Glomerular visceral epithelial cell (primary cell): Measurements from ENCODE around the gene NOCT.
A peak's percentile ranks its signal among the peaks of the same experiment; 100 is the strongest.
"Not testable (repeated sequence)": the region's sequence is repeated elsewhere in the genome, so short reads cannot be mapped to it uniquely, and the experiment has no call there.

Source experiments
- DNase-seq: peaks from one replicate; pipeline ENCODE4 v3.0.0-alpha.2; 2016; ENCODE audit errors: extremely low spot score

NOCT gene, protein sequence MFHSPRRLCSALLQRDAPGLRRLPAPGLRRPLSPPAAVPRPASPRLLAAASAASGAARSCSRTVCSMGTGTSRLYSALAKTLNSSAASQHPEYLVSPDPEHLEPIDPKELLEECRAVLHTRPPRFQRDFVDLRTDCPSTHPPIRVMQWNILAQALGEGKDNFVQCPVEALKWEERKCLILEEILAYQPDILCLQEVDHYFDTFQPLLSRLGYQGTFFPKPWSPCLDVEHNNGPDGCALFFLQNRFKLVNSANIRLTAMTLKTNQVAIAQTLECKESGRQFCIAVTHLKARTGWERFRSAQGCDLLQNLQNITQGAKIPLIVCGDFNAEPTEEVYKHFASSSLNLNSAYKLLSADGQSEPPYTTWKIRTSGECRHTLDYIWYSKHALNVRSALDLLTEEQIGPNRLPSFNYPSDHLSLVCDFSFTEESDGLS

DNA sequence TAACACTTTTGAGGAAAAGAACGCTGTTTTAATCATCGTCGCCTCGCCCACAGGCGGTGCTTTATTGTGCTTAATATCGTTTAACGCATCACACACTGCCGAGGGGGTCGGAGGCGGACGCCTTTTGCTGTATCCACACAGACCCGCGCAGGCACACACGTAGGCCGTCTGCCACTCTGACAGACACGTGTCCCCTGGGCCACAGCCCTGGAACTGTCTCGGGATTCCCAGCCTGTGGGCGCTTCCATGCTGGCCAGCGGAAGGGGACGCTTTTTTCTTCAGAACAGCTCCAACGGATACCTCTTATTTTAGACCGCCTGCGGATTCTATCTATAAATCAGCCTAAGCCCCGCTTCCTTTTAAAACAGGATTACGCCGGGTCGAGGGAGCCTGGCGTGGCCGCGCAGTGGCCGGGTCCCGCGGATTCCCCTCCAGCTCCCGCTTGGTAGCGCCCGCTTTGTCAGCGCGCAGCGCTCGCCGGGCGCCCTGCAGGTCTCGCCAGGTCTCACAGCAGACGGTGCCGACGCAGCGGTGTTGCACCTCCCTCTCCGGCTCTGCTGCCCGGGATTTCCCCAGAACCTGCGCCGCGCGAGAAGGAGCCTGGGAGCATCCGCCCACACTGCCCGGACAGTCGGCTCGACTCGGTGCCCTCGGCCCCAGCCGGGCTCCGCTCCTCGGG is at the start of gene NOCT:
Gene NOCT, plus strand, starts transcription at position 513 of the 679 bp plus-strand sequence. CDS start 201 bp downstream, outside the sequence.
- peak; percentile 94 for DNase-seq

DNA sequence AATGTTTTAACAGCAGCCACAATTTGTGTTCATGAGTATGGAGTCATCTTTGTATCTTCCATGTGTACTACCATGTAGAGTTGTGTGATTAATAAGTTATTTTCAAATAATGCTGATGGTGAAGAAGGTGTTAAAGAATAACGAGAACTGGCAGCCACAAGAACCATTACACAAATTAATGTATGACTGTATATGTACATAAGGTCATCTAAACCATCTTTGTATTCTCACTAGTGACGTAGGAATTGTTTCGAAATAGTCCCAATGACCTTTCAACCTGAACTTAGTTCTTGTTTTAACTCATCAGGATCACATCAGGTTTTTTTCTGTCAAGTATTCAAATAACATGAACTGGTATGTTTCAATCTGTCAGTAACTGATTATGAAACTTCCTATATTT is 48.3 kb upstream of the NOCT start:
- no peak for DNase-seq

DNA sequence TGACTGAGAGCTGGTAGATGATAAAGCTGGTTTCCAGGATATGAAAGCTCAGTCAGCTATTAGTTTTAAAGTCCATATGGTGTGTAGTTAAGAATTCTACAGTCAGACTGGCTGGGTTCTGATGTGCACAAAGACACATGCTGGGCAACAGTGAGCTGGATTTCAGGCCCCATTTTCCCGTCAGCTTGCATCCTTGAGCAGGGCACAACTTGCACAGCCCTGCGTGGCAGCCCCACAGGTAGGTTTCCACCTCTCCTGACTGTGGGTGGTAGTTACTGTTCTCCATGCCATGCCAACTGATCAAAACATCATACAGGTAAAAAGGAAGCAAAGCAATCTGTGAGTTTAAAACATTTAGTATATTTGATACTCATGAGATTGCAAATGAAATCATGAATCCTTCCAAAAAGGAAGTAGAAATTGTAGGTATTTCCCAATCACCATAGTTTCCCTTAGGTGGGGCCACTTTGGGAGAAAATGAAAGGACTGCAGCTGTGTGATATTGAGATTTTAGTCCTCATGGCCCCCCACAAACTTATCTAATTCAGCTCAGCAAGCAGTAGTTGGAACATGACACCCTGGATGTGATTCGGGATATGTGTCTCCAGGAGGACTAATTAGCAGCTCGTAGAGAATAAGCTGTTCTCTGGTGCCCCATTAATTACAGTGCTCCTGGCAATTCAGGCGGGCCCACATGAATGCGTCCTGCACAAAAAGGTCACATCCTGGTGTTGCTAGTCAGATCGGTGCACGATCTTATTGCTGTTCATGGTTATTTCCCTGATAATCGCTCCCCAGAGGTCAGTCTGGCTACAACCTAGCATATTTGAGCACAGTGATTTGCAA is 42.4 kb upstream of the NOCT start:
- no peak for DNase-seq

DNA sequence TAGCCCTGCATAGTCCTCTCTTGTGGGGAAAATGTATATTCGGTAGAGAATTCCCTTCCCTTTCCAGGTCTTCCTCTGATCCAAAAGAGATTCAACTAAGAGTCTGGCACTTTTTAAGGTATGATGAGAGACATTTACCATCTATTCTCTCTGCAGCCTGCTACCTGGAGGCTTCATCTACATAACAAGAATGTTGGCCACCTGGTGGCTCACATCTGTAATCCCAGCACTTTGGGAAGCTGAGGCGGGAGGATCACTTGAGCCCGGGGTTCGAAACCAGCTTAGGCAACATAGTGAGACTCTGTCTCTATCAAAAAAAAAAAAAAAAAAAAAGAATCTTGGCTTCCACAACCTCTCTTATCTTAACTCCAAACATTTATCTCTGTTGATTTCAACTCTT is 40.4 kb upstream of the NOCT start:
- no peak for DNase-seq

DNA sequence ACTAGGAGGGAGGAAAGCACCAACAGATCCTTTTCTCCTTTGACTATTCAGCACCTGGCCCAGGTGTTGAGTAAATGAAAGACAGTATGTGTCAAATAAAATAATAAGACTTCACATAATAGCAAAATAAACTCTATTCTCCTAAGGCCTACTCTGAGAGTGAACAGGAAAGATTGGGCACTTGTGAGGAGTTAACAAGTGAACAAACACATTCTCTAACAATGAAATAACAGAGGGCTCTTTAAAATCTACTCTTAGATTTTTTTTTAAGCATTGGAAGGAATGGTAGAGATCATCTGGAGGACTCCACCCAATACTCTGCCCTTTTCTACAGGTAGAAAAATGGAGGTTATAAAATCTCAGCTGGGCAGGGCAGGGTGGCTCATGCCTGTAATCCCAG is 39.1 kb upstream of the NOCT start:
- no peak for DNase-seq

DNA sequence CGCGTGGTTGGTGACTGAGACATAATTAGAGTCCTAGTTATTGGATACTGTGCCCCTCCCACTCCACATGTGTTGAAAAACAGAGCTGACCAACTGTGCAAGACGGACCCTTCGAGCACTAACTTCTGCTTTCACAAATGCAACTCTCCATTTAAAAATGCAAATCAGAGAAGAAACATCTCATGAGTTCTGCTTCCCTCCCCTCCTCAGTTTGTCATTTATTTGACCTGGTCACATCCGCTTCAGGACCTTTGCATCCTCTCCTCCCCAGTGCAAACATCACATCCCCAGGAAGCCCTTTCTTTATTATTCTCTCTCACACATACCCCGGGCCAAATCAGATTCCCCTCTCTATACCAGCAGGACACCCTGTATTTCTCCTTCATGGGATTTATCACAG is 38.1 kb upstream of the NOCT start:
- no peak for DNase-seq

DNA sequence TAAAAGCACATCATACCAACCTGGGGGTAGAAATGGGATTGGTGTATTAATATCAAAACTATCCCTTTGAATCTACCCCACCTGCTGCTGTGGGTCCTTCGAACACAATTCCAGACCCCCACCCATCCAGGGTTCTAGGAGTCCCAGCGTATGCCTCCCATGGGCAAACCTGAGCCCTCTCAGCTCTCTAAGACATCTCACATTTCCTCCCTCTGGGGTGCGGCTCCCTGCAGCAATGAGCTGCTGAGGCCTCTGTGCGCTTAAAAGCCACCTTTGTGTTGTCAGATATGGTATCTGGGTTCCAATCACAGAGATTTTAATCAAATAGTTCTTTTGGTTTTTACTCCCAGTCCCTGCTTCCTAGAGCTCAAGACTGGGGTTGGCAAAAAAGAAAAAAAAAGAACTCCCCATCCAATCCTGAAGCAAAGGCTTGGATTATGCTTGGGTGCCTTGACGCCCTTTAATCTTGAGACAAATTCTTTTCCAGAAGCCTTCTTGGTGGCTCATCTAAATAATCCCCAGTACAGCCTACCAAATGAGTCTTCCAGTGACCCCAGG is 37.5 kb upstream of the NOCT start:
- no peak for DNase-seq

DNA sequence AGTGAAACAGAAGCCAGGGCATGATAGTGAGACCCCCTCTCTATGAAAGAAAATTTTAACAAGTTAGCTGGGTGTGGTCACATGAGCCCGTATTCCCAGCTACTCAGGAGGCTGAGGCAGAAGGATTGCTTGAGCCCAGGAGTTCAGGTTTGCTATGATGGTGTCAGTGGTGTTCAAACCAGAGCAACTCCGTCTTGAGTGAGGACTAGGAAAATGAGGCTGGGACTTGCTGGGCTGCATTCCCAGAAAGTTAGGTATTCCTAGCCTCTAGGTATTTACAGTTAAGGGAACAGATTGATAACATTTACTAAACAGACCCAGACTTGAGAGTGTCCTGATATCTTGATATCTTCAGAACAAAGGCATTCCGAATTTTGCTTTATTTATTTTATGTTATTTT is 37.0 kb upstream of the NOCT start:
- DNase-seq, result no peak

DNA sequence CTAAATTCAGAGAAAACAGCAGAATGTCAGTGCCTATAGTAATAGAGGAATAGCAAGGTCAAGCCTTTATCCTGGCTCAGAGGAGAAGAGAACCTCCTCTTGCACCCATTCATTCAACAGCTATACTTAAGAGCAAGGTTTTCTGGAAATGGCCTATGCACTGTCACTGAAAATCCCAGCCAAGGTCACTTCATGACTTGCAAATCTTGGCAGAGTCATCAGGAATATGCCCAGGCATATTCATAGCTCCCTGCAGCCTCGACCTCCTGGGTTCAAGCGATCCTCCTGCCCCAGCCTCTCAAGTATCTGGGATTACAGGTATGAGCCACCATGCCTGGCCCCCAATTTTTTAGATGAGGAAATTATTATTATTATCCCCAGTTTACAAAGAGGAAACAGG is 35.8 kb upstream of the NOCT start:
- no peak for DNase-seq

DNA sequence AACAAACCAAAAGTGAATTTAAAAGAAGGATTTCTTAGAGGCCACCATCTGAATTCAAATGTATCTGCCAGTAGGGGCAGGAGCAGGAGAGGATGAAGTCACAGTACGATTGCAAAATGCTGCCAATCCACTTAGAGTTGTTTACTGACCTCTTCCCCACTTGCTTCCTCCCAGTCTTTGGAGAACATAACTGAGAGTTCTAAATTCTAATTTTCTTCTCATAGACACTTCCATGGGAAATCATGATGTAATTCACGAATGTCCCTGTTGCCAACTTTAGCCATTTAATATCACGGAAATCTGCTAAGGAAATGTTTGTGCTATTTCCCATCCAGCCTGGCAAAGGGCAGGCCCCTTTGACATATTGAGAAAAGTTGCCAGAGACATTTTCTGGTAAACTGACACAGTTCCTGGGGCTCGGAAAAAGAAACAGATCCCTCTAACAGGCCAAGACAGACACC is 33.6 kb upstream of the NOCT start:
- no peak for DNase-seq

DNA sequence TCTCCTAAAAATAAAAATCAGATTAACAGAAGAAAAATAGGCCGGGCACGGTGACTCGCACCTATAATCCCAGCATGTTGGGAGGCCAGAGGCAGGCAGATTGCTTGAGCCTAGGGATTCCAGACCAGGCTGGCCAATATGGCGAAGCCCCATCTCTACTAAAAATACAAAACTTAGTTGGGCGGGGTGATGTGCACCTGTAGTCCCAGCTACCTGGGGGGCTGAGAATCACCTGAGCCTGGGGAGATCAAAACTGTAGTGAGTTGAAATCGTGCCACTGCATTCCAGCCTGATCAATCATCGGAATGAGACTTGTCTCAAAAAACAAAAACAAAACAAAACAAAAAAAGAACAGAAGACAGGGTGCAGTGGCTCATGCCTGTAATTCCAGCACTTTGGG is 32.8 kb upstream of the NOCT start:
- DNase-seq, result no peak

DNA sequence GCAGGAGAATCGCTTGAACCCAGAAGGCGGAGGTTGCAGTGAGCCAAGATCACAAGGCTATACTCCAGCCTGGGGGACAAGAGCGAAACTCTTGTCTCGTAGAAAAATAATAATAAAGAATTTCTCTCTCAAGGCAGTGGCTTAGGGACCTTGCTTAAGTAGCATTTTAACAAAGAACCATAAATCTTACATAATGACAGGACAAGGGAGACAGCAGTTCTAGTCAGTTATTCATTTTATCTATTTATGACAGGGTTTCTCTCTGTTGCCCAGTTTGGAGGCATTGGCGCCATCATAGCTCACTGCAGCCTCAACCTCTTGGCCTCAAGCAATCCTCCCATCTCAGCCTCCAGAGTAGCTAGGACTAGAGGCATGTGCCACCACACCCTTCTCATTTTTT is 31.9 kb upstream of the NOCT start:
- no peak for DNase-seq

DNA sequence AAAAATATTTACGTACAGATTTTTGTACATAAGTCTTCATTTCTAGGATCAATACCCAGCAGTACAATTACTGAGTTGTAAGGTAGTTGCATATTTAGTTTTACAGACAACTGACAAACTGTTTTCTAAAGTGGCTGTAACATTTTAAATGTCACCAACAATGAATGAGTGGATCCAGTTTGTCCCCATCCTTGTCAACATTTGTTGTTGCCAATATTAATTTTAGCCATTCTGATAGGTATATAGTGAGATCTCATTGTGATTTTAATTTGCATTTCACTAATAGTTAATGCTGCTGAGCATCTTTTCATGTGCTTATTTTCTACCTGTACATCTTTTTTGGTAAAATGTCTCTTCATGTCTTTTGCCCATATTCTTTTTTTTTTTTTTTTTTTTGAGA is 30.9 kb upstream of the NOCT start:
- DNase-seq, result no peak

DNA sequence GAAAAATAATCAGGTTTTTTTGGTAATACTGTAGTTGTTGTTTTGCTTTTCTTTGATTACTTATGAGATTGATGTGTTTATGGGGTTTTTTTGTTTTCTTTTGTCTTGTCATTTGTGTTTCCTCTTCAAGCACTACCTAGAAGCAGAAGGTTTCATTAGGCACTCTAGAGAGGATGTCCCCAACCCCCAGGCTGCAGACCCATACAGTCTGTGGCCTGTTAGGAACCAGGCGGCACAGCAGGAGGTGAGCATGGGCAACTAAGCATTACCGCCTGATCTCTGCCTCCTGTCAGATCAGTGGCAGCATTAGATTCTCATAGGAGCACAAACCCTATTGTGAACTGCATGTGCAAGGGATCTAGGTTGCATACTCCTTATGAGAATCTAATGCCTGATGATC is 22.9 kb upstream of the NOCT start:
- no peak for DNase-seq

DNA sequence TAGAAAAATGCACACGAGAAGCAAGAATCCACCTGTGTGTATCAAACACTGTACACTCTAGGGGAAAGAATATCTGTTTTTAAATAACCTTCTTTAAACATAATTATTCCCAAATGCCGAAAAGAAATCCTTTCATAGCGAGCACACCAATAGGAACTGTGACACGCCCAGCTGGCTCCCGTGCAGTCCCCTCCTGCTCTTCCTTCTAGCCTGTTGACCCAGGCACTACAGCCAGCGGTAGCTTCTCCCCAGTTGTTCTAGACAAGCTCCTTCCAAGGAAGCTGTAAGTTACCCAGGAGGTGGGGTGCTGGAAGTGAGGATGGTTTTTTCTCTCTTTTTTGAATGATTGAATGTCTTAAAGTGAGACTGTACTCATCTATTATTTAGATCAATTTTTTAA is 19.5 kb upstream of the NOCT start:
- no peak for DNase-seq

DNA sequence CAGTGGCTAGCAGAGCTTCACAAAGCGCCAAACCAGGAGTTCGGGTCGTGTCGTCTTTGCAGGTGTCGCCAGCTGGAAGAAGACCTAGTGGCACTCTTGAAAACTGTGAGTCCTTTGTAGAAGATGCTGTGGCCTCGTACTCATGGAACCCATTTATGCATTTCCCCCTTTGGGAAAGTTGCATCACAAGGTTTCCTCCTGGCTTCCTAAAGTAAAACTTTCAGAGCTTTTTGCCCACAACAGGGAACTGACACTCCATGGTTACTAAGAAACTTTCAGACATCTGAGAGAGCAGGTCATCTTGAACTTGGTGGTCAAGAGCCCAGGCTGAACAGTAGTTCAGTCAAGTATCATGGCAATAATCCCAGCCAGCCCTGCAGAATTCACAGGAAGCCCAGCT is 15.9 kb upstream of the NOCT start:
- DNase-seq, result no peak

DNA sequence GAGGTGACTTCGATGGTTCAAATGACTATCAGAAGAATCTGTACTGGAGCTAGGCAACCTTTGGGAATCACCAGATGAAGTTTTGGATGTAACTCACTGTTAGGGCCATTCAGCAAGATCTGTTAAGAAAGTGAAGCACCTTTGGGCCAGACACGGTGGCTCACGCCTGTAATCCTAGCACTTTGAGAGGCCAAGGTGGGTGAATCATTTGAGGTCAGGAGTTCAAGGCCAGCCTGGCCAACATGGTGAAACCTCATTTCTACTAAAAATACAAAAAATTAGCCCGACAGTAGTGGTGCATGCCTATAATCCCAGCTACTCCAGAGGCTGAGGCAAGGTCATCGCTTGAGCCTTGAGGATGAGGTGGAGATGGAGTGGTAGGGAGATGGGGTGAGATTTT is 15.4 kb upstream of the NOCT start:
- not testable (repeated sequence) for DNase-seq

DNA sequence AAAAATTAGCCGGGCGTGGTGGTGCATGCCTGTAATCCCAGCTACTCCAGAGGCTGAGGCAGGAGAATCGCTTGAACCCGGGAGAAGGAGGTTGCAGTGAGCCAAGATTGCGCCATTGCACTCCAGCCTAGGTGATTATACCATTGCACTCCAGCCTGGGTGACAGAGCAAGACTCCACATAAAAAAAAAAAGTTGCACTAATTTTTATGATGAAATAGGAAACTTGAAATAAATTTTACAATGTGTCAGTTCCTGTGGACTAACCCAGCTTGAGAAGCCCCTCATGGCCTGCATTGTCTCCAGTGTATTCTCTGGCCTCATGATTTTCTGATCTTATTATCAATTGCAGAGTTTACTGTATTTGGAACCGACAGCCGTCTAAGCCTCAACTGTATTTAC is 14.2 kb upstream of the NOCT start:
- DNase-seq, result not testable (repeated sequence)

DNA sequence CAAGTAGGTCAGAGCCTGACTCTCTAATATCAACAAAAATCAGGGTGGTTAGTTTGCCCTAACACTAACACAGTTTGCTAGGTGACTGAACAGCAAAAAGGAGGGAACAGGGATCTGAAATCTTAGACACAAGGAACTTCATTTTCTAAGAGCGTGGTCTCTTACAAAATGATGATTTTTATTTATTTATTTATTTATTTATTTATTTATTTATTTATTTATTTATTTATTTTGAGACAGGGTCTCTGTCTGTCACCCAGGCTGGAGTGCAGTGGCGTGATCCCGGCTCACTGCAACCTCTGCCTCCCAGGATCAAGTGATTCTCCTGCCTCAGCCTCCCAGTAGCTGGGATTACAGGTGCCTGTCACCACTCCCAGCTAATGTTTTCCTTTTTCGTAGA is 11.9 kb upstream of the NOCT start:
- not testable (repeated sequence) for DNase-seq

DNA sequence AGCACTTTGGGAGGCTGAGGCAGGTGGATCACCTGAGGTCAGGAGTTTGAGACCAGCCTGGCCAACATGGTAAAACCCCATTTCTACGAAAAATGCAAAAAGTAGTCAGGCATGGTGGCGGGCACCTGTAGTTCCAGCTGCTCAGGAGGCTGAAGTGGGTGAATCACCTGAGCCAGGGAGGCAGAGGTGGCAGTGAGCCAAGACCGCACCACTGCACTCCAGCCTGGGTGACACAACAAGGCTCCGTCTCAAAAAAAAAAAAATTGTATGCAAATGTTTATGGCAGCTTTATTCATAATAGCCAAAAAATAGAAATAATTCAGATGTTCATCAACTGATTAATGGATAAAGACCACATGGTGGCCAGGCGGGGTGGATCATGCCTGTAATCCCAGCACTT is 9.8 kb upstream of the NOCT start:
- no peak for DNase-seq

DNA sequence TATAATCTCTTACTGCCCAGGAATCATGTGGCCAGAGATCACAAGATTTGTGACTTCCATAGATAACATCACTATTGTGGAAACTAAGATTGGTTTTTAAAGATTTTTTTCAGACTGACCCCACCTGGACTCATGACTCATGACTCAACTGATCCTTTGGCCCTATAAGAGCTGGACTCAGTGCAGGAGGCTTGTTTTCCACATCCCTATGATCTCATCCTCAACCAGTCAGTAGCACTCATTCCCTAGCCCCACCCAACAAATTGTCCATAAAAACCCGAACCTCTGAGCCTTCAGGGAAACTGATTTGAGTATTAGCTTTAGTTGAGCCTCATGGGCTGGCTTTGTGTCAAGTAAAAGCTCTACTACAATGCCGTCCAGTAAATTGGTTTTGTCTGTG is 7.9 kb upstream of the NOCT start:
- no peak for DNase-seq

DNA sequence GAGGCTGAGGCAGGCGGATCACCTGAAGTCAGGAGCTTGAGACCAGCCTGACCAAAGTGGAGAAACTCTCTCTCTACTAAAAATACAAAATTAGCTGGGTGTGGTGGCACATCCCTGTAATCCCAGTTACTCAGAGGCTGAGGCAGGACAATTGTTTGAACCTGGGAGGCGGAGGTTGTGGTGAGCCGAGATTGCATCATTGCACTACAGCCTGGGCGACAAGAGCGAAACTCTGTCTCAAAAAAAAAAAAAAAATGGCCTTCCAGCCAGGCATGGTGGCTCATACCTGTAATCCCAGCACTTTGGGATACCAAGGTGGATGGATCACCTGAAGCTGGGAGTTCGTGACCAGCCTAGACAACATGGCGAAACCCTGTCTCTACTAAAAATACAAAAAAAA is 7.3 kb upstream of the NOCT start:
- DNase-seq, result not testable (repeated sequence)
